ENCODE results near the gene RPS19.

Gene RPS19

GRCh38 chr19:41908724-41909464, 48.8 kb downstream of the RPS19 start:
- no peak overlapping the region for H3K4me3 ChIP-seq (ENCODE audit: low read depth, low read length)
- no peak for DNase-seq (ENCODE audit: low read depth, low spot score)
- POLR2A ChIA-PET: no interaction called here
- CTCF ChIA-PET: interaction anchor here (1.1 kb wide), 1 partner anchor 19 kb away, joined by 3 read pairs; no protein-coding TSS in a partner anchor
- TF ChIP-seq CTCF (IDR thresholded peaks at IDR 0.05; ENCODE audit: insufficient read depth, low read length, missing control alignments): no peak

- POLR2A ChIA-PET: no interaction called here
Observed at GRCh38 chr19:41909706-41910105, 49.7 kb downstream of the RPS19 start.

GRCh38 chr19:41910240-41910991, 50.4 kb downstream of the RPS19 start:
- ChIA-PET POLR2A (interaction anchor here (0.8 kb wide), 1 partner anchor 21 kb away, joined by 3 read pairs; no protein-coding TSS in a partner anchor), CTCF (interaction anchor here (0.9 to 1.1 kb wide), 2 partner anchors 41 to 125 kb away, joined by 3 to 5 read pairs; no protein-coding TSS in a partner anchor)
- no peak for TF ChIP-seq CTCF (IDR thresholded peaks at IDR 0.05; ENCODE audit: insufficient read depth, low read length, missing control alignments)
- DNase-seq (ENCODE audit: low read depth, low spot score): no peak
- no peak overlapping the region for H3K4me3 ChIP-seq (ENCODE audit: low read depth, low read length)

More at GRCh38 chr19:41909706-41910105, 49.7 kb downstream of the RPS19 start:
- H3K4me3 ChIP-seq (ENCODE audit: low read depth, low read length): no peak overlapping the region
- no peak for TF ChIP-seq CTCF (IDR thresholded peaks at IDR 0.05; ENCODE audit: insufficient read depth, low read length, missing control alignments)
- DNase-seq (ENCODE audit: low read depth, low spot score): no peak
- CTCF ChIA-PET: interaction anchor here (0.9 kb wide), 1 partner anchor 41 kb away, joined by 3 read pairs; no protein-coding TSS in a partner anchor

GRCh38 chr19:41910992-41911888, 51.2 kb downstream of the RPS19 start:
- POLR2A ChIA-PET: interaction anchor here (0.8 to 1.4 kb wide), 2 partner anchors 9 to 22 kb away, joined by 3 to 4 read pairs; no protein-coding TSS in a partner anchor
- CTCF ChIA-PET: interaction anchor here (1.1 kb wide), 1 partner anchor 124 kb away, joined by 5 read pairs; no protein-coding TSS in a partner anchor
- DNase-seq (ENCODE audit: low read depth, low spot score): no peak
- TF ChIP-seq CTCF (IDR thresholded peaks at IDR 0.05; ENCODE audit: insufficient read depth, low read length, missing control alignments): no peak
- no peak overlapping the region for H3K4me3 ChIP-seq (ENCODE audit: low read depth, low read length)

GRCh38 chr19:41911889-41912731, 52.1 kb downstream of the RPS19 start:
- no peak for TF ChIP-seq CTCF (IDR thresholded peaks at IDR 0.05; ENCODE audit: insufficient read depth, low read length, missing control alignments)
- no peak for DNase-seq (ENCODE audit: low read depth, low spot score)
- ChIA-PET CTCF (no interaction called here), POLR2A (interaction anchor here (0.5 to 1.4 kb wide), 3 partner anchors 9 to 50 kb away, joined by 4 read pairs; no protein-coding TSS in a partner anchor)
- H3K4me3 ChIP-seq (ENCODE audit: low read depth, low read length): no peak overlapping the region
